Measurements from ENCODE around the gene GLE1. TPM values are rescaled to one million over a fixed set of nuclear protein-coding genes. Genes with fewer than 3 reads are reported as not detected.

GLE1 gene
- total RNA-seq, 1 experiment from 2014 or later: 19.0 TPM

DNA sequence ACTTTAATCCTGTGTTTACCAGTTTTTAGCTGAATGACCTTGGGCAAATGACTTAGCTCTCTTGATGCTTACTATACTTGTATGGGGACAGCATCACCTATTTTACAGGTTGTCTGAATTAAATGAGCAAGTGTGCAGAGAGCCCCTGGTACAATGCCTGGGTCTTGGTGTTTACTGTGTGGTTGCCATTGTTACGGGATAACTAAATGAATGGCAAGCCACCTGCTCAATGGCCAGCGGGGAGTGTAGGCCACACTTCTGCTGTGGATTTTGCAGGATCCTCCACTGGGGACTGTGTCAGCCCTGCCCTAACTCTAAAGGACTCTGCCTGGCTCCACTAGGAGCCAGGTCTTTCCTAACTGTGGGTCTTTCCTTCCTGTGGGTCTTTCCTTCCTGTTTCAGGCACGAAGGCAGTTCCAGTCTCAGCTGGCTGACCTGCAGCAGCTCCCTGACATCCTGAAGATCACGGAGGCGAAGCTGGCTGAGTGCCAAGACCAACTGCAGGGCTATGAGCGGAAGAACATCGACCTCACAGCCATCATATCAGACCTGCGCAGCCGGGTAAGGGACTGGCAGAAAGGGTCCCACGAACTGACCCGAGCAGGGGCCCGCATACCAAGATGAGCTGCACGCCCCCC is 10.3 kb upstream of the GLE1 start:
- Histone ChIP-seq H3K4me1 (ENCODE audit: insufficient read depth, low read length) (no peaks in the 10 kb centered on the region), H3K14ac (ENCODE audit: insufficient read depth, low read length) (no peak overlapping the region), H2BK20ac (ENCODE audit: low read depth, low read length, poor library complexity, severe bottlenecking) (no peak overlapping the region), H4K20me1 (ENCODE audit: control insufficient read depth, insufficient read depth, insufficient read length) (no peaks in the 10 kb centered on the region), H3K79me2 (ENCODE audit: insufficient read depth, low read length) (no peaks in the 10 kb centered on the region), H2BK12ac (ENCODE audit: insufficient read length, low read depth, low read length) (no peak overlapping the region), H3K23ac (ENCODE audit: insufficient read length, low read depth, low read length) (no peak overlapping the region), H4K8ac (replicated peaks; ENCODE audit: insufficient read length, low read depth, low read length) (no peak overlapping the region), H2AK5ac (ENCODE audit: insufficient read length, low read length) (no peak overlapping the region), H3K27me3 (ENCODE audit: insufficient read depth, low read length) (no peaks in the 10 kb centered on the region), H2BK120ac (ENCODE audit: low read depth, low read length, poor library complexity, severe bottlenecking) (no peak overlapping the region), H3K9me3 (ENCODE audit: control insufficient read depth, low read depth, low read length) (no peaks in the 10 kb centered on the region), H3K27ac (ENCODE audit: insufficient read length, low read depth, low read length) (no peak overlapping the region), H2BK5ac (ENCODE audit: insufficient read length, low read length) (no peak overlapping the region), H3K23me2 (ENCODE audit: insufficient read length, low read depth, low read length, poor library complexity, severe bottlenecking) (no peaks in the 10 kb centered on the region), H3K4me2 (ENCODE audit: insufficient read depth, insufficient read length, low read length) (no peak overlapping the region), H3T11ph (ENCODE audit: low read length) (no peak overlapping the region), H2BK15ac (ENCODE audit: low read depth, low read length) (no peak overlapping the region), H4K5ac (ENCODE audit: insufficient read length, low read depth, low read length) (no peak overlapping the region), H4K91ac (ENCODE audit: insufficient read length, low read depth, low read length) (no peak overlapping the region), H3K18ac (ENCODE audit: insufficient read length, low read depth, low read length) (peak overlapping the region; percentile 46), H3K9ac (ENCODE audit: extremely low read depth, insufficient read length, low read length) (no peak overlapping the region), H3K4ac (ENCODE audit: low read depth, low read length) (no peak overlapping the region), H3K79me1 (ENCODE audit: insufficient read depth, low read depth, low read length, poor library complexity, severe bottlenecking) (no peaks in the 10 kb centered on the region), H3K56ac (ENCODE audit: insufficient read length, low read depth, low read length) (no peak overlapping the region), H2AFZ (ENCODE audit: low read length) (no peak overlapping the region)
- TF ChIP-seq, protein P1, sequence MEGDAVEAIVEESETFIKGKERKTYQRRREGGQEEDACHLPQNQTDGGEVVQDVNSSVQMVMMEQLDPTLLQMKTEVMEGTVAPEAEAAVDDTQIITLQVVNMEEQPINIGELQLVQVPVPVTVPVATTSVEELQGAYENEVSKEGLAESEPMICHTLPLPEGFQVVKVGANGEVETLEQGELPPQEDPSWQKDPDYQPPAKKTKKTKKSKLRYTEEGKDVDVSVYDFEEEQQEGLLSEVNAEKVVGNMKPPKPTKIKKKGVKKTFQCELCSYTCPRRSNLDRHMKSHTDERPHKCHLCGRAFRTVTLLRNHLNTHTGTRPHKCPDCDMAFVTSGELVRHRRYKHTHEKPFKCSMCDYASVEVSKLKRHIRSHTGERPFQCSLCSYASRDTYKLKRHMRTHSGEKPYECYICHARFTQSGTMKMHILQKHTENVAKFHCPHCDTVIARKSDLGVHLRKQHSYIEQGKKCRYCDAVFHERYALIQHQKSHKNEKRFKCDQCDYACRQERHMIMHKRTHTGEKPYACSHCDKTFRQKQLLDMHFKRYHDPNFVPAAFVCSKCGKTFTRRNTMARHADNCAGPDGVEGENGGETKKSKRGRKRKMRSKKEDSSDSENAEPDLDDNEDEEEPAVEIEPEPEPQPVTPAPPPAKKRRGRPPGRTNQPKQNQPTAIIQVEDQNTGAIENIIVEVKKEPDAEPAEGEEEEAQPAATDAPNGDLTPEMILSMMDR (conservative IDR thresholded peaks at IDR 0.05): no peak
- H3K4me3 Mint-ChIP-seq: no peak overlapping the region
- WGBS (ENCODE audit: extremely low coverage, insufficient read length, low lambda C conversion rate): no CpG with 5 or more reads among the region's 13 CpGs
- peaks cover 2 to 31% (median 13%) of the 10 kb centered on the region in 3 experiments; a peak in 4 of 7 replicates for H3K36me3 Mint-ChIP-seq (ENCODE audit: insufficient read depth in 1 of 3, low read depth in 3 of 3)
- H3K27me3 Mint-ChIP-seq (ENCODE audit: low read depth): no peaks in the 10 kb centered on the region
- H3K9me3 Mint-ChIP-seq: no peaks in the 10 kb centered on the region
- no peak overlapping the region for H3K27ac Mint-ChIP-seq
- 0 out of 4 replicates have a peak, but pooled peaks cover 0 to 2% of the 10 kb centered on the region in 2 experiments for H3K4me1 Mint-ChIP-seq
- no peak for DNase-seq

Measured in H9 (cell line).